ENCODE data around the gene CELA2B. TPM values are rescaled to one million over a fixed set of nuclear protein-coding genes. Genes with fewer than 3 reads are reported as not detected.
"Not testable (repeated sequence)": the region's sequence is repeated elsewhere in the genome, so short reads cannot be mapped to it uniquely, and the experiment has no call there.

Gene CELA2B
- total RNA-seq, 1 experiment from 2014 or later, result not detected

- Histone ChIP-seq H2AFZ (ENCODE audit: low read length) (no peak overlapping the region), H3K9me3 (ENCODE audit: low read length) (no peaks in the 10 kb centered on the region), H4K20me1 (ENCODE audit: insufficient read depth, low read depth, low read length) (no peaks in the 10 kb centered on the region), H3K4me3 (ENCODE audit: low read length) (no peak overlapping the region), H3K9me2 (replicated peaks; ENCODE audit: insufficient read depth, low read length) (no peaks in the 10 kb centered on the region), H3K27me3 (ENCODE audit: low read length) (no peaks in the 10 kb centered on the region), H3K4me2 (ENCODE audit: low read depth, low read length, poor library complexity, severe bottlenecking) (no peak overlapping the region), H3K9ac (ENCODE audit: low read length) (no peak overlapping the region), H3K79me2 (ENCODE audit: low read length) (no peaks in the 10 kb centered on the region), H3K4me1 (ENCODE audit: low read length) (no peaks in the 10 kb centered on the region), H3K36me3 (ENCODE audit: insufficient read depth, low read length) (no peaks in the 10 kb centered on the region), H3K27ac (ENCODE audit: low read length) (no peak overlapping the region)
- DNase-seq, result no peak
These were observed 3.9 kb downstream of the CELA2B start for GRCh38 chr1:15479654-15480347.

- not testable (repeated sequence) for H3K79me2 ChIP-seq (ENCODE audit: low read length); H3K9me2 ChIP-seq (replicated peaks; ENCODE audit: insufficient read depth, low read length); H3K27me3 ChIP-seq (ENCODE audit: low read length); H3K4me2 ChIP-seq (ENCODE audit: low read depth, low read length, poor library complexity, severe bottlenecking); H3K36me3 ChIP-seq (ENCODE audit: insufficient read depth, low read length); H3K4me1 ChIP-seq (ENCODE audit: low read length); H3K27ac ChIP-seq (ENCODE audit: low read length); DNase-seq; H4K20me1 ChIP-seq (ENCODE audit: insufficient read depth, low read depth, low read length); H3K4me3 ChIP-seq (ENCODE audit: low read length); H3K9me3 ChIP-seq (ENCODE audit: low read length); H3K9ac ChIP-seq (ENCODE audit: low read length); H2AFZ ChIP-seq (ENCODE audit: low read length)
These were observed 6.6 kb downstream of the CELA2B start for GRCh38 chr1:15482455-15482854.

- not testable (repeated sequence) for H3K27me3 ChIP-seq (ENCODE audit: low read length); H4K20me1 ChIP-seq (ENCODE audit: insufficient read depth, low read depth, low read length); H3K36me3 ChIP-seq (ENCODE audit: insufficient read depth, low read length)
These were observed 7.2 kb downstream of the CELA2B start for GRCh38 chr1:15482983-15483543.

GRCh38 chr1:15483971-15484370 is 8.1 kb downstream of the CELA2B start:
- Histone ChIP-seq H3K27ac (ENCODE audit: low read length) (no peak overlapping the region), H3K4me1 (ENCODE audit: low read length) (no peaks in the 10 kb centered on the region), H3K9ac (ENCODE audit: low read length) (no peak overlapping the region), H3K36me3 (ENCODE audit: insufficient read depth, low read length) (no peaks in the 10 kb centered on the region), H3K4me2 (ENCODE audit: low read depth, low read length, poor library complexity, severe bottlenecking) (no peak overlapping the region), H3K9me3 (ENCODE audit: low read length) (no peaks in the 10 kb centered on the region), H3K4me3 (ENCODE audit: low read length) (no peak overlapping the region), H3K27me3 (ENCODE audit: low read length) (no peaks in the 10 kb centered on the region), H3K79me2 (ENCODE audit: low read length) (no peaks in the 10 kb centered on the region), H4K20me1 (ENCODE audit: insufficient read depth, low read depth, low read length) (no peaks in the 10 kb centered on the region), H2AFZ (ENCODE audit: low read length) (no peak overlapping the region), H3K9me2 (replicated peaks; ENCODE audit: insufficient read depth, low read length) (no peaks in the 10 kb centered on the region)
- DNase-seq, result no peak

More at GRCh38 chr1:15482983-15483543, 7.2 kb downstream of the CELA2B start:
- H3K4me3 ChIP-seq (ENCODE audit: low read length); H3K9me2 ChIP-seq (replicated peaks; ENCODE audit: insufficient read depth, low read length); DNase-seq; H2AFZ ChIP-seq (ENCODE audit: low read length); H3K4me2 ChIP-seq (ENCODE audit: low read depth, low read length, poor library complexity, severe bottlenecking); H3K4me1 ChIP-seq (ENCODE audit: low read length); H3K27ac ChIP-seq (ENCODE audit: low read length); H3K9ac ChIP-seq (ENCODE audit: low read length); H3K79me2 ChIP-seq (ENCODE audit: low read length); H3K9me3 ChIP-seq (ENCODE audit: low read length): not testable (repeated sequence)

DNA sequence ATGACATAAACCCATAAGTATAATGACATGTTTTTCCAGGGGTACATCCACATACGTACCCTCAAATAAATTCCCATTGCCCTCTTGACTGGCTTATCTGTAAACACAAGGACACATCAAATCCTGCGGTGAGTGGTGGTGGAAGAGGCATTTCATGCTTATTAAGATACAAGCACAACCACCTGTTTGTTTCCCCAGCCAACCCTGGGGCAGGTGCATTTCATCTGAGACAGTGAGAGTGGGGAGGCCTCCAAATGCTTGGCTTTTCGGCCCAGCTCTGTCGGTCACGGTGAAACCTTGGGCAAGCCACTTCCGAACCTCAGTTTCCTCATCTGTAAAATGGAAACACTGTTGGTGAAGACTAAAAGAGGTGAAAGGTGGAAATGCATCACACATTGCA is 8.5 kb downstream of the CELA2B start:
- H3K4me3 ChIP-seq (ENCODE audit: low read length); DNase-seq; H3K4me1 ChIP-seq (ENCODE audit: low read length): not testable (repeated sequence)

DNA sequence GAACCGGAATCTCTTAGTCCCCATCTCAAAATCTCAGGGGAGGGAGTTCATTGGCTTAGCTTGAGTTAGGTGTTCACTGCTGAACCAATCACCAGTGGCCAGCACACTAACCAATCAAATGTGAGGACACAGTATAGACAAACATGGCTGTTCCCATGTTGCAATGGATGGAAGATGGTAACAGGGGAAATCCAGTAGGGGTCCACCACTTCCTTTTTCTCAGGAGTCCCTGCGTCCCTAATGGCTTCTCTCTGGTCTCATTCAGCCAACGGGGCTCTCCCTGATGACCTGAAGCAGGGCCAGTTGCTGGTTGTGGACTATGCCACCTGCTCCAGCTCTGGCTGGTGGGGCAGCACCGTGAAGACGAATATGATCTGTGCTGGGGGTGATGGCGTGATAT is 9.7 kb downstream of the CELA2B start:
- no peaks in the 10 kb centered on the region for H3K9me3 ChIP-seq (ENCODE audit: low read length)
- H3K4me2 ChIP-seq (ENCODE audit: low read depth, low read length, poor library complexity, severe bottlenecking), result no peak overlapping the region
- no peaks in the 10 kb centered on the region for H4K20me1 ChIP-seq (ENCODE audit: insufficient read depth, low read depth, low read length)
- H3K27me3 ChIP-seq (ENCODE audit: low read length), result no peaks in the 10 kb centered on the region
- no peaks in the 10 kb centered on the region for H3K4me1 ChIP-seq (ENCODE audit: low read length)
- H3K36me3 ChIP-seq (ENCODE audit: insufficient read depth, low read length), result no peaks in the 10 kb centered on the region
- no peaks in the 10 kb centered on the region for H3K9me2 ChIP-seq (replicated peaks; ENCODE audit: insufficient read depth, low read length)
- H2AFZ ChIP-seq (ENCODE audit: low read length), result no peak overlapping the region
- H3K79me2 ChIP-seq (ENCODE audit: low read length), result no peaks in the 10 kb centered on the region
- H3K27ac ChIP-seq (ENCODE audit: low read length), result no peak overlapping the region
- H3K4me3 ChIP-seq (ENCODE audit: low read length), result no peak overlapping the region
- H3K9ac ChIP-seq (ENCODE audit: low read length), result no peak overlapping the region
- DNase-seq, result no peak

More for the DNA sequence above, 8.5 kb downstream of the CELA2B start:
- not testable (repeated sequence) for H3K36me3 ChIP-seq (ENCODE audit: insufficient read depth, low read length); H3K4me2 ChIP-seq (ENCODE audit: low read depth, low read length, poor library complexity, severe bottlenecking); H3K79me2 ChIP-seq (ENCODE audit: low read length); H2AFZ ChIP-seq (ENCODE audit: low read length); H3K27me3 ChIP-seq (ENCODE audit: low read length); H3K27ac ChIP-seq (ENCODE audit: low read length); H3K9me2 ChIP-seq (replicated peaks; ENCODE audit: insufficient read depth, low read length); H3K9ac ChIP-seq (ENCODE audit: low read length); H4K20me1 ChIP-seq (ENCODE audit: insufficient read depth, low read depth, low read length); H3K9me3 ChIP-seq (ENCODE audit: low read length)

DNA sequence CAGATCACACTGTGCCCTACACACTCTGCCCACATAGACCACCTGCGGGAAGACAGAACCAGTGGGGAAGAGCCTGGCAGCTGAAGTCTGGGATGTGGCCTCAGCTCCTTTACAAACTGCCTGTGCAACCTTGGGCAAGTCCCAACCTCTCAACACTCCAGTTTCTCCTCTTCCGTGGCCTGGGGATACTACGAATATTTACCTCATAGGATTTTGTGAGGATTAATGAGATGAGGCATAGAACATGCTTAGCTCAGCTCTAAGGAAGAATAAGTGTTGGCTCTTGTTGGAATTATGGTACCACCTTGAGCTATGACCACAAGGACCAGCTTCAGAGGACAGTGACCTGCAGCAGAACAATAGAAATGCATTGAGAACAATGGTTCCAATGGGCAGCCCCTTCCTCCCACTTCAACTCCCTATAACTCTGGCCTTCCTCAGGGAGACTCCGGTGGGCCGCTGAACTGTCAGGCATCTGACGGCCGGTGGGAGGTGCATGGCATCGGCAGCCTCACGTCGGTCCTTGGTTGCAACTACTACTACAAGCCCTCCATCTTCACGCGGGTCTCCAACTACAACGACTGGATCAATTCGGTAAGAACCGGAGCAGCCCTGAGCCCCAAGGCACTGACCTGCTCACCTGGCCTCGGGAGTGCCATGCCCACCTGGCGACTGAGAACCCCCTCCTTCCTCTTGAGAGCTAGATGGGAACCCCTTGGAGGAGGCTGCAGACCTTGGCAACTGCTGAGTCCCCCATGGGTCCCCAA is 11.1 kb downstream of the CELA2B start:
- H3K9me3 ChIP-seq (ENCODE audit: low read length); H3K4me2 ChIP-seq (ENCODE audit: low read depth, low read length, poor library complexity, severe bottlenecking); H3K9ac ChIP-seq (ENCODE audit: low read length); H3K36me3 ChIP-seq (ENCODE audit: insufficient read depth, low read length); H3K4me3 ChIP-seq (ENCODE audit: low read length); DNase-seq; H3K27me3 ChIP-seq (ENCODE audit: low read length); H3K9me2 ChIP-seq (replicated peaks; ENCODE audit: insufficient read depth, low read length); H3K27ac ChIP-seq (ENCODE audit: low read length); H3K4me1 ChIP-seq (ENCODE audit: low read length); H2AFZ ChIP-seq (ENCODE audit: low read length); H4K20me1 ChIP-seq (ENCODE audit: insufficient read depth, low read depth, low read length); H3K79me2 ChIP-seq (ENCODE audit: low read length): not testable (repeated sequence)

DNA sequence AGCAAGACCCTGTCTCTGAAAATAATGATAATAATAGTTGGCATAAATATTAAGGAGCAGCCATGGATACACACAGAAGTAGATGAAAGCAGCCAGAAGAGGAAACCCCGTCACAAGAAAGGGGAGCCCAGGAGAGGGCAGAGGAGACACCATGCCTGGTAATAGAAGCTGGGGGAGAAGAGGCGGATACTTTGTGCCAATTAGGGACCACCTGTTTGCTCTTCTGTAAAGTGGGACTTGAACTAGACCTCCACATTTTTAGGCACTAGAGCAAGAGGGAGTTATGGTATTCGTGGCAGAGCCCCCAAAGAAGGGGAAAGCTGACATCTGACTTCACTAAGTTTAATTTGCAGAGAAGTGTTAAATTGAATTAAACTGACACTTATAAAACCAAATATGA is 12.5 kb downstream of the CELA2B start:
- Histone ChIP-seq H2AFZ (ENCODE audit: low read length) (no peak overlapping the region), H4K20me1 (ENCODE audit: insufficient read depth, low read depth, low read length) (no peaks in the 10 kb centered on the region), H3K4me1 (ENCODE audit: low read length) (no peaks in the 10 kb centered on the region), H3K79me2 (ENCODE audit: low read length) (no peaks in the 10 kb centered on the region), H3K27ac (ENCODE audit: low read length) (no peak overlapping the region), H3K9me2 (replicated peaks; ENCODE audit: insufficient read depth, low read length) (no peaks in the 10 kb centered on the region), H3K27me3 (ENCODE audit: low read length) (no peaks in the 10 kb centered on the region), H3K4me2 (ENCODE audit: low read depth, low read length, poor library complexity, severe bottlenecking) (no peak overlapping the region), H3K36me3 (ENCODE audit: insufficient read depth, low read length) (no peaks in the 10 kb centered on the region), H3K9ac (ENCODE audit: low read length) (no peak overlapping the region), H3K4me3 (ENCODE audit: low read length) (no peak overlapping the region), H3K9me3 (ENCODE audit: low read length) (no peaks in the 10 kb centered on the region)
- DNase-seq, result no peak

Data from Karpas-422 (cell line).